ENCODE results near the gene LZTS3. TPM values are rescaled to one million over a fixed set of nuclear protein-coding genes. Genes with fewer than 3 reads are reported as not detected.

Gene LZTS3
- total RNA-seq, 1 experiment from 2014 or later, result 6.1 TPM

- TF ChIP-seq CTCF (conservative IDR thresholded peaks at IDR 0.05; ENCODE audit: low read depth, low read length), result no peak
- H3K27me3 ChIP-seq (replicated peaks; ENCODE audit: insufficient read depth, low read depth, low read length, poor library complexity), result no peaks in the 10 kb centered on the region
- H3K4me3 ChIP-seq (ENCODE audit: low read depth, low read length, poor library complexity, severe bottlenecking), result no peak overlapping the region
- intact Hi-C loops (cut with micrococcal nuclease; ENCODE audit: unreplicated experiment), result no loop called here
- no TSS peak for BruUV-seq (replicated peaks)
- ChIA-PET CTCF (interaction anchor here (0.6 kb wide), 1 partner anchor 312 kb away, joined by 3 read pairs; no protein-coding TSS in a partner anchor), POLR2A (ENCODE audit: low non-redundant PET) (no interaction called here)
- peaks cover 10% of the 10 kb centered on the region for H3K4me1 ChIP-seq (ENCODE audit: insufficient read depth, low read length, poor library complexity, severe bottlenecking)
- H3K36me3 ChIP-seq (ENCODE audit: insufficient read depth, low read length, poor library complexity, severe bottlenecking), result no peaks in the 10 kb centered on the region
- H3K27ac ChIP-seq (ENCODE audit: low read depth, low read length, poor library complexity, severe bottlenecking), result no peak overlapping the region
- H3K9me3 ChIP-seq (ENCODE audit: low read depth, low read length, poor library complexity, severe bottlenecking), result no peaks in the 10 kb centered on the region
- DNase-seq (ENCODE audit: low spot score), result no peak
These were observed 6.4 kb downstream of the LZTS3 start for GRCh38 chr20:3166913-3167342.

- ChIA-PET POLR2A (ENCODE audit: low non-redundant PET) (no interaction called here), CTCF (no interaction called here)
- peaks cover 10% of the 10 kb centered on the region for H3K4me1 ChIP-seq (ENCODE audit: insufficient read depth, low read length, poor library complexity, severe bottlenecking)
- no TSS peak for BruUV-seq (replicated peaks)
- intact Hi-C loops (cut with micrococcal nuclease; ENCODE audit: unreplicated experiment), result no loop called here
- no peaks in the 10 kb centered on the region for H3K36me3 ChIP-seq (ENCODE audit: insufficient read depth, low read length, poor library complexity, severe bottlenecking)
- no peaks in the 10 kb centered on the region for H3K27me3 ChIP-seq (replicated peaks; ENCODE audit: insufficient read depth, low read depth, low read length, poor library complexity)
- no peak overlapping the region for H3K4me3 ChIP-seq (ENCODE audit: low read depth, low read length, poor library complexity, severe bottlenecking)
- DNase-seq (ENCODE audit: low spot score), result no peak
- H3K27ac ChIP-seq (ENCODE audit: low read depth, low read length, poor library complexity, severe bottlenecking), result no peak overlapping the region
- TF ChIP-seq CTCF (conservative IDR thresholded peaks at IDR 0.05; ENCODE audit: low read depth, low read length) (no peak), EZH2 (IDR thresholded peaks at IDR 0.05; ENCODE audit: borderline replicate concordance, low read depth, low read length, poor library complexity, severe bottlenecking) (no peak)
- H3K9me3 ChIP-seq (ENCODE audit: low read depth, low read length, poor library complexity, severe bottlenecking), result no peaks in the 10 kb centered on the region
These were observed 6.9 kb downstream of the LZTS3 start for GRCh38 chr20:3166338-3166912.

- no TSS peak for BruUV-seq (replicated peaks)
- ChIA-PET POLR2A (ENCODE audit: low non-redundant PET) (interaction anchor here (0.8 kb wide), 1 partner anchor 98 kb away, joined by 5 read pairs; no protein-coding TSS in a partner anchor), CTCF (no interaction called here)
- TF ChIP-seq EZH2 (IDR thresholded peaks at IDR 0.05; ENCODE audit: borderline replicate concordance, low read depth, low read length, poor library complexity, severe bottlenecking) (no peak), CTCF (conservative IDR thresholded peaks at IDR 0.05; ENCODE audit: low read depth, low read length) (no peak)
- no peaks in the 10 kb centered on the region for H3K9me3 ChIP-seq (ENCODE audit: low read depth, low read length, poor library complexity, severe bottlenecking)
- peak; percentile 65 for DNase-seq (ENCODE audit: low spot score)
- no peaks in the 10 kb centered on the region for H3K27me3 ChIP-seq (replicated peaks; ENCODE audit: insufficient read depth, low read depth, low read length, poor library complexity)
- no peak overlapping the region for H3K27ac ChIP-seq (ENCODE audit: low read depth, low read length, poor library complexity, severe bottlenecking)
- H3K4me3 ChIP-seq (ENCODE audit: low read depth, low read length, poor library complexity, severe bottlenecking), result peak overlapping the region; percentile 35
- H3K36me3 ChIP-seq (ENCODE audit: insufficient read depth, low read length, poor library complexity, severe bottlenecking), result no peaks in the 10 kb centered on the region
- H3K4me1 ChIP-seq (ENCODE audit: insufficient read depth, low read length, poor library complexity, severe bottlenecking), result peaks cover 10% of the 10 kb centered on the region
- intact Hi-C loops (cut with micrococcal nuclease; ENCODE audit: unreplicated experiment), result no loop called here
These were observed 7.6 kb downstream of the LZTS3 start for GRCh38 chr20:3165473-3166337.

All from A673 (cell line).